NCI-H524 (cell line): ENCODE measurements around the gene CTXN1.
A peak's percentile ranks its signal among the peaks of the same experiment; 100 is the strongest.
"Not testable (repeated sequence)": the region's sequence is repeated elsewhere in the genome, so short reads cannot be mapped to it uniquely, and the experiment has no call there.

ENCODE experiments used
- DNase-seq, 2 experiments: peaks; one replicate each; lab custom pipeline; 2025; lab: John Stamatoyannopoulos, UW

Gene CTXN1

GRCh38 chr19:7926021-7926726 is at the start of gene CTXN1:
Gene CTXN1, minus strand, starts transcription at chr19:7926135. Its CDS starts 597 bp downstream, at chr19:7925538.
- peak; percentile 50 to 73 for DNase-seq

- no peak for DNase-seq
Measured at GRCh38 chr19:7975037-7975436, 49.1 kb upstream of the CTXN1 start.

GRCh38 chr19:7973883-7974282 is 47.9 kb upstream of the CTXN1 start:
- DNase-seq = no peak

- DNase-seq = no peak
Measured at GRCh38 chr19:7971553-7972520, 45.9 kb upstream of the CTXN1 start.

DNA sequence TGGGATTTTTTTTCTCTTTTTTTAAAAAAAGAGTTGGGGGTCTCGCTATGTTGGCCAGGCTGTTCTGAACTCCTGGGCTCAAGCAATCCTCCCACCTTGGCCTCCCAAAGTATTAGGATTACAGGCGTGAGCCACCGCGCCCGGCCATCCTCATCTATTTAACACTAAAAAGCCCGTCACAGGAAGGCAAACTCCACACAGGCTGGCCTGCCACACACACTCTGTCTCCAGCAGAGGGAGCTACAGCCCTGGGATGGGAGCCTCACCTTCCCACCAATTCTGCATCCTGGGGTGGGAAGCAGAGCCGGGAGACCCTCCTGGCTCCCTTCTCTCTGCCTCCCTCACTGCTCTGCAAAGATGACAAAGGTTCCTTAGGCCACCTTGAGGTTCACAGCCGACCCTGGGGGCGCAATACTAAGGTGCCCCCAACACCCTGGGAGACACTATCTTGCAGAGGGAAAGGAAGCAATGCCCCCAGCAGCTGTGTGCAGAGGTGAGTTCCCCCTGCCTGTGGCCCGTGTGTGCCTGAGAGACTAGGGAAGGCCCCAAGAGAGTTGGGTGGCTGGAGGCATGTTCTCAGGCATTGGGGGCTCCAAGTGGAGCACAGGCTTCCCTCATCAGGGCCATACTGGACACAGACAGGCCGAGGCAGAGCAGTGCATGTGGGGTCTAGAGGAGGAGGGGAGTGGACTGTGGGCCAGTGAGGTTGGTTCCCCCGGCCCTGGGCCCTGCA is 44.9 kb upstream of the CTXN1 start:
- DNase-seq = peak; percentile 32 to 57

DNA sequence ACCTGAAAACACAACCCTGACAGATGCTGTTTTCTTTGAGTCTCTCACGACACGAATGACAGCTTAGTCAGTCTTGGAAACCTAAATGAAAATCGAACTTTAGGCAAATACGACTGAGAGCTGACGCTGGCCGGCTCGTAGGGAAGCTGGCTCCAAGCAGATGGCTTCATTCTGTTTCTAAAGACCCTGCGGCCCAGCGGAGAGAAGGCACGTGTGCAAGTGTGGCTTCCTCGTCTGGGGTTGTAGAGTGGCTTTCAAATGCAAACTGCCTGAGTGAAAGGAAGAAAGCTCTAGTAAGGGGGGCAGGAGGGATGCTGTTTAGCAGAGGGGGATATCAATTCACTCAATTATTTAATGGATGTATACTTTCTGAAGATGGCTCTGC is 43.6 kb upstream of the CTXN1 start:
- DNase-seq = no peak

GRCh38 chr19:7968796-7969554 is 43.0 kb upstream of the CTXN1 start:
- no peak for DNase-seq

GRCh38 chr19:7968008-7968795 is 42.3 kb upstream of the CTXN1 start:
- no peak for DNase-seq

DNA sequence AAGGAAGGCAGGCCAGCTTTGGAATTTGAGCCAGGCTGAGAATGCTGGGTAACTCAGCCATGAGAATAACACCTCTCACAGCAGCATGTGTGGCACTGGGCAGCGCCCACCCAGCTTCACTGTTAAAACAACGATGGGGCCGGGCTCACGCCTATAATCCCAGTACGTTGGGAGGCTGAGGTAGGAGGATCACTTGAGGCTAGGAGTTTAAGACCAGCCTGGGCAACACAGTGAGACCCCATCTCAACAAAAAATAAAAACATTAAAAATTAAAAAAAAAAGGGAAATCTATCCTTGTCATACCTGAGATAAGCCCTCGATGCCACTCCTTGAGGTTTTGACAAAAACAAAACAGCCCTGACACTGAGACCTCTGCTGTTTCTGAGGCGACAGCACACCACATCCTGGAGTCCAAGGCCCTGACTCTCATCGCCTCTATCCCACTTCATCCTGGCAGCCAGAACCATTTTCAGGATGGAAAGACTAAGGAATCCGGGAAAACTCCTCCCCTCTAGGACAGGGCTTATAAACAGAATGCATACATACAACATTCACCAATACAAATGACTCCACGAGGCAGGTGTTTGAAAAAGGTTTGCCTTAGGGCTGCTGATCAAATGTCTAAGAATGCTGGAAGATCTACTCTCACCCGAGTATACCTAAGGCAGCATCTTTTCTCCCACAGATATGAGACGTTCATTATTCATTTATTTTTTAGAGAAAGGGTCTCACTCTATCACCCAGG is 40.2 kb upstream of the CTXN1 start:
- no peak for DNase-seq

DNA sequence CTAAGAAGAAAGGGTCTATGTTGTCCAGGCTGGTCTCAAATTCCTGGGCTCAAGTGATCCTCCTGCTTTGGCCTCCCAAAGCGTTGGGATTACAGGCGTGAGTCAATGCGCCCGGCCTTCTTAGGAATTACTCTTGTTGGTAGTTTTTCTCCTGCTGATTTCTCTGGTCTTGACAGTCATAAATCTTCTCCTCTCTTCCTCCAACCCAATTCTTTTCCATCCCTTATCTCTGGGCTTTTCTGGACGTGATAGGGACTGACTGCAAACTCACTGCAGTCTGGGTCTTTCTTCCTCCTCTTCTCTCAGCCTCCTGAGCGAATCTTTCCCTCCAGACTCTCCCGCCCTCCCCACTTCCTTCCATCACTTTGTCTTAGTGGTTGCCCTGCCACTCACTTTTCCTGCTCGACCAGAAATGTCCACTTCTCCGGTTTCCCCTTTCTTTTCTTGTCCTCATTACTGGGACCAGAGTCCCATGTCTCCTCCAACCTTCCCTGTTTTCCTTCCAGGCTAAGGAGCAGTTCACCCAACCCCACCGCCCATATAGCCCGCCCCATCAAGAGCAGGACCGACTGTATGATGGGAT is 39.4 kb upstream of the CTXN1 start:
- DNase-seq = no peak

DNA sequence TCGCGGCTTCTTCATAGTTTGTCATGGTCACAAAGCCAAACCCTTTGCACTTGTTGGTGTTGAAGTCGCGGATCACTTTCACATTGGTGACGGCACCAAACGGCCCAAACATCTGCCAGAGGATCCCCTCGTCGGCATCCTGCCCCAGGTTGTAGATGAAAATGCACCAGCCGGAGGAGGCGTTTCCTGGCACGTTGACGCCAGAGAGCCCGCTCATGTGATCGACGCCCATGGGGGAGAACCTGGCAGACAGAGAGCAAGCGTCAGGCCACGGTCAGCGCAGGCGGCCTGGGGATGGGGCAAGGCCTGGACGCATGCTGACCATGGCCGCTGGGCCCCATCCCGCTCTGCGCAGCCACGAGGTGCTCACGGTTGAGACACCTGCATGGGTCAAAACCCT is 37.6 kb upstream of the CTXN1 start:
- no peak for DNase-seq

- DNase-seq = no peak
Measured at GRCh38 chr19:7962644-7963268, 36.8 kb upstream of the CTXN1 start.

- DNase-seq = no peak
Measured at GRCh38 chr19:7961920-7962626, 36.1 kb upstream of the CTXN1 start.

GRCh38 chr19:7961082-7961481 is 35.1 kb upstream of the CTXN1 start:
- not testable (repeated sequence) for DNase-seq

GRCh38 chr19:7959211-7959610 is 33.3 kb upstream of the CTXN1 start:
- no peak for DNase-seq

- no peak for DNase-seq
Measured at GRCh38 chr19:7955696-7956095, 29.8 kb upstream of the CTXN1 start.

- no peak for DNase-seq
Measured at GRCh38 chr19:7953576-7953975, 27.6 kb upstream of the CTXN1 start.

DNA sequence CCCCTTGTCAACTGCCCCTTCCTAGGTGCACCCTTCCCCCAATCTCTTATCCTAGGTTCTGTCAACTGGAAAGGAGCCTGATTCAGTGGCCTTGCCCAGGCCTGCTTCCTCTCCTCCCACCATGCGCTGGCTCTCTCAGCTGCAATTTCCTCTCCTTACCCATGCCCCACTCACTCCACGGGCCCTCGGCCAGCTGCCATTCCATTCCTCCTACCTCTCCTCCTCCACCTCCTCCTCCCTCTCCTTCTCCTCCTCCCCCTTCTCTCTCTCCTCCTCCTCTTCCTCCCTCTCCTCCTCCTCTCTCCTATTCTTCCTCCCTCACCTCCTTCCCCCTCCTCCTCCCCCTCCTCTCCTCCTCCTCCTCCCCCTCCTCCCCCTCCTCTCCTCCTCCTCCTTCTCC is 27.1 kb upstream of the CTXN1 start:
- no peak for DNase-seq

DNA sequence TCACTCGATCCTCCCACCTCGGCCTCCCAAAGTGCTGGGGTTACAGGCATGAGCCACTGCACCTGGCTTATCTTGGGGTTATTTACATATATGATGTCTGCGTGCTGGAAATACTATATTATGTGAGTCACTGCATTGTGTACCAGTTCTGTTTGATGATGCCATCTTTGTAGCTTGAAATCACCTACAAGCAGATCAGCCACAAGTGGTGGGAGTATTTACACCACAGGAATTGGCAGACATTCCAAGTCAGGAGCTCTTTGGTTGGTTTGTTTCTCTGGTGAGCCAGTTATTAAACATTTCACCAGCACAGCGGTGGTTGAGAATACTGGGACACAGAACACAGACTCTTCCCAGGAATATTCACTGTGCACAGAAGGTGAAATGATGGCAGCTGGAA is 22.0 kb upstream of the CTXN1 start:
- DNase-seq = no peak
